Nephron (organoid): ENCODE results near the gene CNIH2.
A peak's percentile ranks its signal among the peaks of the same experiment; 100 is the strongest.
"Not testable (repeated sequence)": the region's sequence is repeated elsewhere in the genome, so short reads cannot be mapped to it uniquely, and the experiment has no call there.

Experiments used
- H3K27ac Mint-ChIP-seq, 3 experiments: 2 replicates each; pipeline ENCODE4 v1.8.0; 2020; ENCODE audit warnings: mixed read lengths in 3 of 3, mild to moderate bottlenecking in 2 of 3, moderate library complexity in 1 of 3
- H3K27me3 Mint-ChIP-seq: 2 replicates; pipeline ENCODE4 v1.8.0; 2021; ENCODE audit warnings: low read depth, mild to moderate bottlenecking, moderate library complexity, mixed read lengths
- H3K36me3 Mint-ChIP-seq: 2 replicates; pipeline ENCODE4 v1.8.0; 2020; ENCODE audit warnings: low read depth, mixed read lengths
- H3K4me1 Mint-ChIP-seq: 2 replicates; pipeline ENCODE4 v1.8.0; 2020; ENCODE audit warnings: mixed read lengths
- H3K4me3 Mint-ChIP-seq, 3 experiments: 2 replicates each; pipeline ENCODE4 v1.8.0; 2020; ENCODE audit warnings: mild to moderate bottlenecking in 3 of 3, mixed read lengths in 3 of 3, moderate library complexity in 2 of 3
- H3K9me3 Mint-ChIP-seq: 2 replicates; pipeline ENCODE4 v1.8.0; 2020; ENCODE audit warnings: mixed read lengths
- TF ChIP-seq, protein P1 (sequence below), 3 experiments: fragments of 200-600 bp; sonication (generic); IDR thresholded peaks; one replicate each; pipeline ENCODE4 v1.5.0; 2021; ENCODE audit warnings: antibody characterized with exemption in 3 of 3; ENCODE audit not compliant: unreplicated experiment in 3 of 3

Gene CNIH2

DNA sequence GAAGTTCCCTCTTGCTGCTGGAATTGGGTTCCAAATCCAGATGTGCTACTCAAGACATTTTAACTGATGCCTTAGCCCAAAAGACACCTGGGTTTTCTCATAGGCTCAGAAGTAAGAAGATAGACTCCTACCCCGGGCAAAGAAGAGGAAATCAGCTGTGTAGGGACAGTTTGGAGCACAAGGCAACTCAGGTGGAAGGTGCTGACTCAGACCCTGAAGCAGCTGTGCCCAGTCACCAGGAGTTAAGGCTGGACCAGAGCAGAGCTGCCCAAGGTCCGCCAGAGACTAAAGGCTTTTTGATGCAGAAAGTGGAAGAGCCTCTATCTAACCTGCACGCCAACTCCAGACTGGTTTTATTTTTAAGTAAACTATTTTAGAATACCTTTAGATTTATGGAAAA lies 30.2 kb upstream of the CNIH2 start:
- Mint-ChIP-seq H3K4me3 (no peak overlapping the region), H3K4me1 (peaks cover 15% of the 10 kb centered on the region), H3K36me3 (peaks cover 14% of the 10 kb centered on the region), H3K27me3 (no peaks in the 10 kb centered on the region), H3K9me3 (no peaks in the 10 kb centered on the region), H3K27ac (no peak overlapping the region)
- TF ChIP-seq, protein P1, sequence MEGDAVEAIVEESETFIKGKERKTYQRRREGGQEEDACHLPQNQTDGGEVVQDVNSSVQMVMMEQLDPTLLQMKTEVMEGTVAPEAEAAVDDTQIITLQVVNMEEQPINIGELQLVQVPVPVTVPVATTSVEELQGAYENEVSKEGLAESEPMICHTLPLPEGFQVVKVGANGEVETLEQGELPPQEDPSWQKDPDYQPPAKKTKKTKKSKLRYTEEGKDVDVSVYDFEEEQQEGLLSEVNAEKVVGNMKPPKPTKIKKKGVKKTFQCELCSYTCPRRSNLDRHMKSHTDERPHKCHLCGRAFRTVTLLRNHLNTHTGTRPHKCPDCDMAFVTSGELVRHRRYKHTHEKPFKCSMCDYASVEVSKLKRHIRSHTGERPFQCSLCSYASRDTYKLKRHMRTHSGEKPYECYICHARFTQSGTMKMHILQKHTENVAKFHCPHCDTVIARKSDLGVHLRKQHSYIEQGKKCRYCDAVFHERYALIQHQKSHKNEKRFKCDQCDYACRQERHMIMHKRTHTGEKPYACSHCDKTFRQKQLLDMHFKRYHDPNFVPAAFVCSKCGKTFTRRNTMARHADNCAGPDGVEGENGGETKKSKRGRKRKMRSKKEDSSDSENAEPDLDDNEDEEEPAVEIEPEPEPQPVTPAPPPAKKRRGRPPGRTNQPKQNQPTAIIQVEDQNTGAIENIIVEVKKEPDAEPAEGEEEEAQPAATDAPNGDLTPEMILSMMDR (IDR thresholded peaks at IDR 0.05; ENCODE audit: unreplicated experiment in 3 of 3), result no peak

DNA sequence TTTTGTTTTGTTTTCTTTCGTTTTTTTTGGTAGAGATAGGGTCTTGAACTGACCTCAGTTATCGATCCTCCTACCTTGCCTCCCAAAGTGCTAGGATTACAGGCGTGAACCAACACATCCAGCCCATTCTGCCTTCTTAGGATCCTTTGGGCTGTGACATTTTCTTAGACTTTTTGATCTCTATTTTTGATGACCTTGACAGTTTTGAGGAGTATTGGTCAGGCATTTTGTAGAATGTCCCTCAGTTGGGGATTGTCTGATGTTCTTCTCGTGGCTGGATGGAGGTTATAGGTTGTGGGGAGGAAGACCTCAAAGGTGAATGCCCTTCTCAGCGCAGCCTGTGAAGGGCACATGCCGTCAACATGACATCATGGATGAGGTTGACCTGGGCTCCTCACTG lies 29.1 kb upstream of the CNIH2 start:
- H3K27ac Mint-ChIP-seq, result no peak overlapping the region
- H3K4me3 Mint-ChIP-seq, result no peak overlapping the region
- H3K36me3 Mint-ChIP-seq, result peaks cover 14% of the 10 kb centered on the region
- TF ChIP-seq, protein P1 (IDR thresholded peaks at IDR 0.05; ENCODE audit: unreplicated experiment in 3 of 3), result no peak
- H3K27me3 Mint-ChIP-seq, result no peaks in the 10 kb centered on the region
- no peaks in the 10 kb centered on the region for H3K9me3 Mint-ChIP-seq
- H3K4me1 Mint-ChIP-seq, result peaks cover 10% of the 10 kb centered on the region

- peaks cover 3% of the 10 kb centered on the region for H3K27me3 Mint-ChIP-seq
- no peaks in the 10 kb centered on the region for H3K9me3 Mint-ChIP-seq
- peak overlapping the region in 1 of 3 experiments; percentile 16 for H3K4me3 Mint-ChIP-seq
- TF ChIP-seq, protein P1 (IDR thresholded peaks at IDR 0.05; ENCODE audit: unreplicated experiment in 3 of 3), result no peak
- H3K4me1 Mint-ChIP-seq, result peaks cover 3% of the 10 kb centered on the region
- H3K36me3 Mint-ChIP-seq, result peaks cover 5% of the 10 kb centered on the region
- no peak overlapping the region for H3K27ac Mint-ChIP-seq
Measured at GRCh38 chr11:66251809-66252208, 26.2 kb upstream of the CNIH2 start.

DNA sequence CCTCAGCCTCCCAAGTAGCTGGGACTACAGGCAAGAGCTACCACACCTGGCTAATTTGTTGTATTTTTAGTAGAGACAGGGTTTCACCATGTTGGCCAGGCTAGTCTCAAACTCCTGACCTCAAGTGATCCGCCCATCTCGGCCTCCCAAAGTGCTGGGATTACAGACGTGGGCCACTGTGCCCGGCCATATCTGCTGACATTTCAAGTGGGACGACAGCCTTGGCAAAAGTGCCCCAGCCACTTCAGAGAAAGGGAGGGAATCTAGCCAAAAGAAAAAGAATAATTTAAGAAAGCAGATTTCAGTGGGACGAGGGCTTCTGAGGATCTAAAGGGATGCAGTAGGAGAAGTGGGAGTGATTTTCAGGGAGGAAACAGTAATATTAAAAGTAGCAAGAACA lies 24.9 kb upstream of the CNIH2 start:
- not testable (repeated sequence) for H3K9me3 Mint-ChIP-seq, H3K4me1 Mint-ChIP-seq, H3K27ac Mint-ChIP-seq, H3K36me3 Mint-ChIP-seq, H3K27me3 Mint-ChIP-seq
- peak overlapping the region in 2 of 3 experiments; percentile 26 to 60 for H3K4me3 Mint-ChIP-seq

DNA sequence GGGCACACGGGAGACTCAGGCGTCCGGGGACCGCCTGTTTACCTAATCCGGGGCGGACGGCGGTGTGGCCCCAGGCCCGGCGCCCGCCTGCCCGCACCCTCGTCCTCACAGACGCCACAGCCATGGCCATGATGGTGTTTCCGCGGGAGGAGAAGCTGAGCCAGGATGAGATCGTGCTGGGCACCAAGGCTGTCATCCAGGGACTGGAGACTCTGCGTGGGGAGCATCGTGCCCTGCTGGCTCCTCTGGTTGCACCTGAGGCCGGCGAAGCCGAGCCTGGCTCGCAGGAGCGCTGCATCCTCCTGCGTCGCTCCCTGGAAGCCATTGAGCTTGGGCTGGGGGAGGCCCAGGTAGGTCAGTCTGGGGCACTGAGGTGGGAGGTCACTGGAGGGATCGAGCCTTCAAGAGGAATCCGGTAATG lies 19.5 kb upstream of the CNIH2 start:
- Mint-ChIP-seq H3K27me3 (peaks cover 4% of the 10 kb centered on the region), H3K4me1 (peaks cover 21% of the 10 kb centered on the region), H3K9me3 (no peaks in the 10 kb centered on the region), H3K4me3 (peak overlapping the region; percentile 83 to 93 (median 92)), H3K27ac (no peak overlapping the region), H3K36me3 (peaks cover 28% of the 10 kb centered on the region)
- TF ChIP-seq, protein P1 (IDR thresholded peaks at IDR 0.05; ENCODE audit: unreplicated experiment in 3 of 3), result peak in 1 of 3 experiments; percentile 46

DNA sequence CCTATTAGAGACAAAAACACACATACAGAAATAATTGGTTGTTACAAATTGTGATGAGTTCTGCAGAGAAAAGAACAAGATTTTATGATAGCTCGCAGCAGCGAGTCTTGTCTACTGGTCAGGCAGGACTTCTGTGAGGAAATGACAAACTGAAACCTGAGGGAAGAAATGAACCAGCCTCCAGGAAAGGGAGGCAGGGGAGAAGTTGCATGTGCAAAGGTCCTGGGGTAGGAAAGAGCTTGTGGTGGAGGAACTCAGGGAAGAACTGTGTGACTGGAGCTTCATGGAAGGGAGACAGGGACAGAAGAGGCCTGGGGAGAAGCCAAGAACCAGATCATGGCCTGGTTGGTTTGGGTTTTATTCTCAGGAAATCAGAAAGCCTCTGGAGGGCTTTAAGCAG lies 18.8 kb upstream of the CNIH2 start:
- Mint-ChIP-seq H3K27me3 (peaks cover 4% of the 10 kb centered on the region), H3K36me3 (peaks cover 30% of the 10 kb centered on the region), H3K27ac (peak overlapping the region in 1 of 3 experiments; percentile 68), H3K4me3 (peak overlapping the region; percentile 83 to 93 (median 92)), H3K9me3 (no peaks in the 10 kb centered on the region), H3K4me1 (peaks cover 21% of the 10 kb centered on the region)
- TF ChIP-seq, protein P1 (IDR thresholded peaks at IDR 0.05; ENCODE audit: unreplicated experiment in 3 of 3), result no peak
